H4 (cell line): ENCODE results near the gene WDFY1. TPM values are rescaled to one million over a fixed set of nuclear protein-coding genes. Genes with fewer than 3 reads are reported as not detected.
"Not testable (repeated sequence)": the region's sequence is repeated elsewhere in the genome, so short reads cannot be mapped to it uniquely, and the experiment has no call there.

Source experiments
- DNase-seq: peaks from one replicate; pipeline ENCODE4 v3.0.0-alpha.2; 2015; ENCODE audit warnings: low spot score
- total RNA-seq: library from RNA; depleted of rRNA; stranded (reverse); fragments of >200 nt; shearing (Covaris generic); gene quantifications from 2 replicates; pipeline ENCODE4 v1.2.3, GENCODE V29; 2014

Gene WDFY1
- total RNA-seq, 1 experiment from 2014 or later = 23.7 TPM

DNA sequence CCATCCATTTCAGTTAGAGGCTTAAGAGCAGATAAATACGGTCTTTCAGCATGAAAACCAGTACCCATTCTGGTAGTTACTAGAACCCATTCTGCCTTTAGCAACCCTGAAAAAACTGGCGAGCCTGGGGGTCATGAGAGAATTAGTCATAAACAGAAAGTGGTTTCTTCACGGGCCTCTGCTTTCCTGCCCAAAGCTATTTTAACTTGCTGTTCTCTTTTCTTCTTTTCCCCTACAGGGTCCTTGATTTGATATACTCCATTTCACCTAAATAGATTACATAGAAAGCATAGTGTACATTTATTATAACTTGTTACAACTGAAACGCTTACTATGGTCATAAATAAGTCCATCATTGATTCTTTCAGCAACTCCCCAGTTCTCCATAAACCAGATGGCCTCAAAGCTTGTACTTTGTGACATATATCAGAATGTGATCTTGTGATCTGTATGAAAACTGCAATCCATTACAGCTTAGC is 48.3 kb downstream of the WDFY1 start:
- no peak for DNase-seq

- DNase-seq = no peak
These were observed 50.2 kb downstream of the WDFY1 start for GRCh38 chr2:223894968-223895367.

GRCh38 chr2:223894009-223894408 is 51.1 kb downstream of the WDFY1 start:
- no peak for DNase-seq

GRCh38 chr2:223890721-223891120 is 54.4 kb downstream of the WDFY1 start:
- no peak for DNase-seq

- DNase-seq = no peak
These were observed 55.9 kb downstream of the WDFY1 start for GRCh38 chr2:223889229-223889628.

- DNase-seq = no peak
These were observed 56.9 kb downstream of the WDFY1 start for GRCh38 chr2:223888251-223888650.

- no peak for DNase-seq
These were observed 58.0 kb downstream of the WDFY1 start for GRCh38 chr2:223887127-223887526.

GRCh38 chr2:223886726-223887125 is 58.4 kb downstream of the WDFY1 start:
- DNase-seq = no peak

DNA sequence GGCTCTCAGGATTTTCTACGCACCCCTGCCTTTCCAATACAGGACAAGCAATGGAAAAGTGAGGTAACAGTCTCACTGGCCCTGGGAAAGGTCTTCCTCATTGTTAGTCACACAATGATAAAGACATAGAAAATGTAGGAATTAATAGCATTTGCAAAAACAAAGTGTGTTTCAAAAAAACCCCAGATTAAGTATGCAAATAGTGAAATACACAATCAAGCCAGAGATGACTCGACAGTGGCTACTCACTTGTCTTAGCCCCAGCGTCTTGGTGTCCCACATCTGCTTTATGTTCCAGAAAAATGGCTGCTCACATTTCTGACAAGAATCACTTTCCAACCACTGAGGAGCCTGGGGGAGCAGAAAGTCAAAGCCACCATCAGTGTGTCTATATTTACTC is 60.7 kb downstream of the WDFY1 start:
- DNase-seq = no peak

DNA sequence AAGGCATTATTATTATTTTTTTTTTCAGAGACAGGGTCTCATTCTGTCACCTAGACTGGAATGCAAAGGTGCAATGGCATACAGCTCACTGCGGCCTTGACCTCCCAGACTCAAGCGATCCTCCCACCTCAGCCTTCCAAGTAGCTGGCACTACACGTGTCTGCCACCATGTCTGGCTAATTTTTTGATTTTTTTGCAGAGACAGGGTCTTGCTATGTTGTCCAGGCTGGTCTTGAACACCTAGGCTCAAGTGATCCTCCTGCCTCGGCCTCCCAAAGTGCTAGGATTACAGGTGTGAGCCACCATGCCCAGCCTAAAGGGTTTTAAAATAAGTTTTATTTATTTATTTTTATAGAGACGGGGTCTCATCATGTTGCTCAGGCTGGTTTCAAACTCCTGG is 62.4 kb downstream of the WDFY1 start:
- no peak for DNase-seq

GRCh38 chr2:223880796-223881195 is 64.3 kb downstream of the WDFY1 start:
- DNase-seq = no peak

GRCh38 chr2:223877721-223878410 is 67.3 kb downstream of the WDFY1 start:
- no peak for DNase-seq

DNA sequence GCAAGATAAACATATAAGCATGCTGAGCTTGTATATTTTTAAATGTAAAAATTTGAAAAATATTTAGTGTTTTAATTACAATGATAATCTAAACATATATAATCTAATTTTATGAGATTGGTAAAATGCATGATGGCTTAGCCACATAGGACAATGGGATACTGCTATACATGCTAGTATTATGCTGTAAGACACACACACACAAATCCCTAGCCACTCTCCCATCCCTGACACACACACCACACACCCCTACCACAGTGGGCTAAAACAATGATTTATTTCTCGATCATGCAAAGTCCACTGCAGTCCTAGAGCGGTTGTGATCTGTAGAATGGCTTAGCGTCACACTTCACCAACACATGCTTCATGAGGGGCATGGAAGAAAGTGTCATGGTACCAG is 71.5 kb downstream of the WDFY1 start:
- no peak for DNase-seq

DNA sequence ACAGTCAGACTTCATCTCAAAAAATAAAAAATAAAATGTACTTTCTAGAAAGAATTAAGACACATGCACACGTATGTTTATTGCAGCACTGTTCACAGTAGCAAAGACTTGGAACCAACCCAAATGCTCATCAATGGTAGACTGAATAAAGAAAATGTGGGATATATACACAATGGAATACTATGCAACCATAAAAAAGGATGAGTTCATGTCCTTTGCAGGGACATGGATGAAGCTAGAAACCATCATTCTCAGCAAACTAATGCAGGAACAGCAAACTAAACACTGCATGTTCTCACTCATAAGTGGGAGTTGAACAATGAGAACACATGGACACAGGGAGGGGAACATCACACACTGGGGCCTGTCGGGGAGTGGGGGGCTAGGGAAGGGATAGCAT is 72.4 kb downstream of the WDFY1 start:
- not testable (repeated sequence) for DNase-seq

GRCh38 chr2:223871661-223872060 is 73.5 kb downstream of the WDFY1 start:
- DNase-seq = not testable (repeated sequence)

- DNase-seq = no peak
These were observed 74.1 kb downstream of the WDFY1 start for GRCh38 chr2:223870840-223871611.

- no peak for DNase-seq
These were observed 77.1 kb downstream of the WDFY1 start for GRCh38 chr2:223868005-223868404.

DNA sequence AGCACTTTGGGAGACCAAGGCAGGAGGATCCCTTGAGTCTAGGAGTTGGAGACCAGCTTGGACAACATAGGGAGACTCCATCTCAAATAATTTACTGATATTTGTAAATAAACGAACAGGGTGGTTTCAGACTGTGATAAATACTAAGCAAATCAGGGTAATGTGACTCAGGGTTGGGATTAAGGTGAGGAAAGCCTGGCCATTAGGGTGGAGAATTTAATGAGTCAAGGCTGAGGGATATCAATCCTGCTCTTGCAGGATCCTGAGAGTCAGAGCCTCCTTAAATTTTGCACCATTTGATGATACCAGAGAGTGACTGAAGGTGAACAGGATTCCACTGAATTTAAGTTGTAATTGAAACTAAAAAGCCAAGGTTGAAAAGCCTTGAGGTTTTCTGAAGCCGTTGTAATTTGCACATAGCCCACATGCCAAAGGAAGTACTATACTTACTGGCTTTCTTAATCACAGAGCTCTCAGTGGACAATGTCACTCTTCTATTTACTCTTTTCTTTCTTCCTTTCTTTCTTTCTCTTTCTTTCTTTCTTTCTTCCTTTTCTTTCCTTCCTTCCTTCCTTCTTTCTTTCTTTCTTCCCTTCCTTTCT is 79.1 kb downstream of the WDFY1 start:
- no peak for DNase-seq

- DNase-seq = no peak
These were observed 80.0 kb downstream of the WDFY1 start for GRCh38 chr2:223865124-223865523.

DNA sequence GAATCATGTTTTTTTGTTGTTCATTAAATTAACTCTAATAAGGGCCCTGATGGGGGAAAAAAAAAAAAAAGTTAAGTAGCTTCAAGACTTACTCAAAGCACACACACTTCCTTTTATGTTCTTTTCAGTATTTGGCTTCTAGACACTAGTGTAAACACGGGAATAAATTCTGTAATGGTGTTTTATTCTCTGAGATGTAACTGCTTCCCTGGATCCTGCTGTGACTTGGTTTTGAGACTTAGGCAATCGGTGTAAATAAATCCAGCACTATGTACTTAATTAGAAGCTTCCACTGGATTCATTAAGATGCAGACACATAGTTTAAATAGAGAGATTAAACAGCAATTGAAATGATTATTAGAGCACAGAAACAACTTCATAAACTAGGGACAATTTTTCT is 81.6 kb downstream of the WDFY1 start:
- no peak for DNase-seq

DNA sequence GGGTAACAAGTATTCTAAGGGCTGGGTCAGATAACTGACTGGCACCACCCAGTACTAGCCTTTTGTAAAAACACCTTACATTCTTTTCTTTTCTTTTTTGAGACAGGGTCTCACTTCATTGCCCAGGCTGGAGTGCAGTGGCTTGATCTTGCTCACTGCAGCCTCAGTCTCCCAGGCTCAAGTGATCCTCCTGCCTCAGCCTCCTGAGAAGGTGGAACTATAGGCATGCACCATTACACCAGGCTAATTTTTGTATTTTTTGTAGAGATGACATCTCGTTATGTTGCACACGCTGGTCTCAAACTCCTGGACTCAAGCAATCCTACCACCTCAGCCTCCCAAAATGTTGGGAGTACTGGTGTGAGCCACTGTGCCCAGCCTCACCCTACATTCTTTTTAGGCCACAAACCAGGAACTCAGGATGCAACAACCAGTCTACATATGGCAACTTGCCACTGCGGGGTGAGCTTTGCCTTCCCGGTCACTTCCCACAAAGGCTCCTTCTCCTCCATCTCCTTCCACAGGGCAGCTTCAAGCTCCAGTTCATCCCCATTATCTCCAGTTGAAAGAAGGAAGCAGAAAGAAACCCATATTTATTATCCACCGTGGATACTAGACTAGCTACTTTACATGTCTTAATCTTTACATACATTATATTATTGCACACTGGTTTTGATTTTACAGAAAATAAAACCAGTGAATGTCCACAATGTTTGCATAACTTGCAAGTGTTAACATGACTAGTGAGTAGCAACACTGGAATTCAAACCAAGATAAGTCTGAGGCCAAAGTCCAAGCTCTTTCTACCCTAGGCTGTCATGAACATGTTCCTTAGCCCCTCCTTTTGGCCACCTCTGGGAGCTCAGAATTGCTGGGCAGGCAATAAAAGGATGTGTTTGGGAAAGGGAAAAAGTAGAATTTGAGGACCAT is 84.1 kb downstream of the WDFY1 start:
- DNase-seq = peak; percentile 70

- no peak for DNase-seq
These were observed 86.1 kb downstream of the WDFY1 start for GRCh38 chr2:223859070-223859469.
